ENCODE measurements around the gene HUNK.

DNA sequence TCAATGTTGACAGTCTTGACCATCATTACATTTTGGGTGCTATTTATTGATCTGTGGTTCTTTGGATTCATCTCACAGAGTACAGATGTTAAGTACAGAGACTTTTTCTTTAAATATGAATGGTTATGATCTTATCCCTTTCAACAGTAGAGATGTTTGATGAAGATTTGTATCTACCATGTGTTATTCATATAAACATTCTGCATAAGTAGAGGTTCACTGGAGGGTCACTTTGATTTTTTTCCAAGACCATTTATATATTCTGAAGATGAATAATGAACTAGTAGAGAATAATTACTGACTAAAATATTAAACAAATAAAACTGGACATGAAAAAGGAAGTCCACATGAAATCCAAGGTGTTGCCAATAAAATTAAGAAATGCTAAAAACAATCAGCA lies 28.6 kb upstream of the HUNK start:
- no peak for TF ChIP-seq POLR2A (IDR thresholded peaks at IDR 0.05)
- TF ChIP-seq, protein P1, sequence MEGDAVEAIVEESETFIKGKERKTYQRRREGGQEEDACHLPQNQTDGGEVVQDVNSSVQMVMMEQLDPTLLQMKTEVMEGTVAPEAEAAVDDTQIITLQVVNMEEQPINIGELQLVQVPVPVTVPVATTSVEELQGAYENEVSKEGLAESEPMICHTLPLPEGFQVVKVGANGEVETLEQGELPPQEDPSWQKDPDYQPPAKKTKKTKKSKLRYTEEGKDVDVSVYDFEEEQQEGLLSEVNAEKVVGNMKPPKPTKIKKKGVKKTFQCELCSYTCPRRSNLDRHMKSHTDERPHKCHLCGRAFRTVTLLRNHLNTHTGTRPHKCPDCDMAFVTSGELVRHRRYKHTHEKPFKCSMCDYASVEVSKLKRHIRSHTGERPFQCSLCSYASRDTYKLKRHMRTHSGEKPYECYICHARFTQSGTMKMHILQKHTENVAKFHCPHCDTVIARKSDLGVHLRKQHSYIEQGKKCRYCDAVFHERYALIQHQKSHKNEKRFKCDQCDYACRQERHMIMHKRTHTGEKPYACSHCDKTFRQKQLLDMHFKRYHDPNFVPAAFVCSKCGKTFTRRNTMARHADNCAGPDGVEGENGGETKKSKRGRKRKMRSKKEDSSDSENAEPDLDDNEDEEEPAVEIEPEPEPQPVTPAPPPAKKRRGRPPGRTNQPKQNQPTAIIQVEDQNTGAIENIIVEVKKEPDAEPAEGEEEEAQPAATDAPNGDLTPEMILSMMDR (IDR thresholded peaks at IDR 0.05) = no peak

Data from right lobe of liver (tissue), 4 donors.